ENCODE data around the gene TRAPPC3L. TPM values are rescaled to one million over a fixed set of nuclear protein-coding genes. Genes with fewer than 3 reads are reported as not detected.

Gene TRAPPC3L
- total RNA-seq, 4 donors from 2014 or later, result not detected

DNA sequence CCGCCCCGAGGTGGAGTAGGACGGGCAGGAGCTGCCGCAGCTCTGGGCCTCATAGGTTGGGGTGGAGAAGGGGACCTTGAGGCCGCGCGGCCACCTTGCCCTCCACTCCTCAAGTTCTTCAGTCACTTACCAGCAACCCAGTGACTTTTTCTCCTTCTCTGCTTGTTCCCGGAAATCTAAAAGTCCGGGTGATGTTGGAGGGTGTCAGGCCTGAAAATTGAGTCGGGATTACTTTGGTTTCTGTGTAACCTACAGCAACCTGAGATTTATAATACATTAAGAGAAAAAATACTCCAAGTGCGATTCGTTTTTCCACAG lies 26.2 kb upstream of the TRAPPC3L start:
- no peak for TF ChIP-seq POLR2AphosphoS5 (IDR thresholded peaks at IDR 0.05)
- TF ChIP-seq EP300 (IDR thresholded peaks at IDR 0.05), result no peak
- TF ChIP-seq POLR2A (IDR thresholded peaks at IDR 0.05), result no peak
- TF ChIP-seq, protein P1, sequence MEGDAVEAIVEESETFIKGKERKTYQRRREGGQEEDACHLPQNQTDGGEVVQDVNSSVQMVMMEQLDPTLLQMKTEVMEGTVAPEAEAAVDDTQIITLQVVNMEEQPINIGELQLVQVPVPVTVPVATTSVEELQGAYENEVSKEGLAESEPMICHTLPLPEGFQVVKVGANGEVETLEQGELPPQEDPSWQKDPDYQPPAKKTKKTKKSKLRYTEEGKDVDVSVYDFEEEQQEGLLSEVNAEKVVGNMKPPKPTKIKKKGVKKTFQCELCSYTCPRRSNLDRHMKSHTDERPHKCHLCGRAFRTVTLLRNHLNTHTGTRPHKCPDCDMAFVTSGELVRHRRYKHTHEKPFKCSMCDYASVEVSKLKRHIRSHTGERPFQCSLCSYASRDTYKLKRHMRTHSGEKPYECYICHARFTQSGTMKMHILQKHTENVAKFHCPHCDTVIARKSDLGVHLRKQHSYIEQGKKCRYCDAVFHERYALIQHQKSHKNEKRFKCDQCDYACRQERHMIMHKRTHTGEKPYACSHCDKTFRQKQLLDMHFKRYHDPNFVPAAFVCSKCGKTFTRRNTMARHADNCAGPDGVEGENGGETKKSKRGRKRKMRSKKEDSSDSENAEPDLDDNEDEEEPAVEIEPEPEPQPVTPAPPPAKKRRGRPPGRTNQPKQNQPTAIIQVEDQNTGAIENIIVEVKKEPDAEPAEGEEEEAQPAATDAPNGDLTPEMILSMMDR (IDR thresholded peaks at IDR 0.05), result no peak
- H3K9me3 ChIP-seq, result no peaks in the 10 kb centered on the region
- peak overlapping the region; percentile 94 for H3K27ac ChIP-seq
- H3K27me3 ChIP-seq, result no peaks in the 10 kb centered on the region
- no peak for DNase-seq (ENCODE audit: low spot score in 2 of 2)
- H3K4me1 ChIP-seq, result peaks cover 35% of the 10 kb centered on the region
- H3K4me3 ChIP-seq, result peak overlapping the region; percentile 59
- peaks cover 14% of the 10 kb centered on the region for H3K36me3 ChIP-seq
- WGBS, result 0% methylated on average over 8 of the region's 12 CpGs

DNA sequence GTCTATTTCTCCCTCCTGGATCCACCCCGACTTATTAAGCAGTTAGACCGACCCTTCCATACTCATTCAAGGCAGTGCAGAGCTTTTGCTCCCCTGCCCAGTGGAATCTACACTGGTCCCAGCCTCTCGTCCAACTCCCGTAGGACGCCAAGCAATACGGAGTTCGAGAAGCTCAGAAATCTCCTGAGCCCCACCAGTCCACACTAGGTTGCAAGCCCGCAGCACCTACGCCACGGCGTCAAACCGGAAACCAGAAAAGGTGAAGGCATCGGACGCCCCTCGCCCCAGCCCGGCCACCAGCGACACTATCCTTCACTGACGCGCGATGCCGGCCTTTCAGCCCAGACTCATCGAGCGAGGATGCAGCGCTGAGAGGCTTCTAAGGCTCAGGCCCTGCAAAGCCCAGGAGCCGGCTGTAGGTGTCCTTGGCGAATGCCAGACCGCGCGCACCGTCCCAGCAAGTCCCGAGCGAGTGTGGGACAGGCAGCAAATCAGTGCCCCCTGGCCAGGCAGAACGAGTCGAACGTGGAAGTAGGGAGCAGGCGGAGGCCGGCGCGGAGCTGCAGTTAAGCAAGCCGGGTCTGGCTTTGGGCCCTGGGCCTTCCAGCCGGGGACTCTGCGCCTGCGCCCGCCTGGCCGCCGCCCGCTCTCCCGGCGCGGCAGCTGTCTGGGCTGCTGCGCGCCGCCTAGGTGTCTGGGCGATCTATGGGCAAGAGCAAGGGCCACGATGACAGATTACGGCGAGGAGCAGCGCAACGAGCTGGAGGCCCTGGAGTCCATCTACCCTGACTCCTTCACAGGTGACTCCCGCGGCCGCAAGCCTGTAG lies 25.6 kb upstream of the TRAPPC3L start, which contains the start of gene RWDD1:
TSS of gene RWDD1 (plus strand) at position 649 of the 827 bp plus-strand sequence. CDS start at position 728, 79 bp downstream.
- Histone ChIP-seq H3K27me3 (no peaks in the 10 kb centered on the region), H3K36me3 (peaks cover 14% of the 10 kb centered on the region), H3K9me3 (no peaks in the 10 kb centered on the region), H3K27ac (peak within 1 kb of the TSS; percentile 94), H3K4me1 (peaks cover 35% of the 10 kb centered on the region), H3K4me3 (peak within 1 kb of the TSS; percentile 59)
- TF ChIP-seq POLR2AphosphoS5 (IDR thresholded peaks at IDR 0.05), result peak in 2 of 3 donors; percentile 68 to 97
- peak; percentile 28 to 83 for TF ChIP-seq POLR2A (IDR thresholded peaks at IDR 0.05)
- TF ChIP-seq, protein P1 (IDR thresholded peaks at IDR 0.05), result no peak
- no peak for TF ChIP-seq EP300 (IDR thresholded peaks at IDR 0.05)
- peak; percentile 98 to 99 for DNase-seq (ENCODE audit: low spot score in 2 of 2)
- 0% methylated on average over 22 of the region's 62 CpGs for WGBS

DNA sequence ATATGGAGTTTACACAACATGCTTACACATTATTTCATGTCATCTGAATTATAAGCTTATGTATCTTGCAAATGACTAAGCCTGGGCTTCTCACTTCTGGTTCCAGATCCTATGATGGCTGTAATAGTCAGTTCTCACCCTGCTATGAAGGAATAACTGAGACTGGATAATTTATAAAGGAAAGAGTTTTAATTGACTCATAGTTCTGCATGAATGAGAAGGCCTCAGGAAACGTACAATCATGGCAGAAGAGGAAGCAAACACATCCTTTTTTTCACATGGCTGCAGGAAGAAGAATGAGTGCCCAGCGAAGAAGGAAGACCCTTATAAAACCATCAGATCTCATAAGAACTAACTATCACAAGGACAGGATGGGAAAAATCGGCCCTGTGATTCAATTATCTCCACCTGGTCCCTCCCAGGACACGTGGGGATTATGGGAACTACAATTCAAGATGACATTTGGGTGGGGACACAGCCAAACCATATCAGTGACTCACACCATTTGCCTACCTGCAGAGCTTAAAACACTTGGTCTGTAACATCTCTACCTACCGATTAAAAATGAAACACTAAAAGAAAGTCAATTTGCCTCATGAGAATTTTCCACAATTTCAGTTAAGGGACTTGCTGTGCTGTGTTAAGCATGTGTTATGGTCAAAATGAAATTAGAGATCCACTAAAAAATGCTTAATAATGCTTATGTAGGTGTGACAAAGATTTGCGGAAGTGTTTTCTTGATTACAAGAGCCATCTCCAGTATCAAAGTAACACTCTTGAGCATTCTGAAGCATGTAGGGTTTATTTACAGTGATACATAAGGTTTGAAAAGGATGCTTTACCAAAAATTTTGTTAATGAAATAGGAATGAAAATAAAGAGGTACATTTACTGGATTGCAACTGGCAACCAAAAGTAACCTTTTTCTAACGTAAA lies 23.6 kb upstream of the TRAPPC3L start:
- Histone ChIP-seq H3K27me3 (no peaks in the 10 kb centered on the region), H3K4me1 (peaks cover 42% of the 10 kb centered on the region), H3K4me3 (no peak overlapping the region), H3K9me3 (no peaks in the 10 kb centered on the region), H3K36me3 (peaks cover under 1% of the 10 kb centered on the region), H3K27ac (no peak overlapping the region)
- DNase-seq (ENCODE audit: low spot score in 2 of 2), result no peak
- TF ChIP-seq, protein P1 (IDR thresholded peaks at IDR 0.05), result no peak
- TF ChIP-seq POLR2A (IDR thresholded peaks at IDR 0.05) (no peak), POLR2AphosphoS5 (IDR thresholded peaks at IDR 0.05) (no peak), EP300 (IDR thresholded peaks at IDR 0.05) (no peak)
- 61% methylated on average over 7 of the region's 7 CpGs for WGBS

DNA sequence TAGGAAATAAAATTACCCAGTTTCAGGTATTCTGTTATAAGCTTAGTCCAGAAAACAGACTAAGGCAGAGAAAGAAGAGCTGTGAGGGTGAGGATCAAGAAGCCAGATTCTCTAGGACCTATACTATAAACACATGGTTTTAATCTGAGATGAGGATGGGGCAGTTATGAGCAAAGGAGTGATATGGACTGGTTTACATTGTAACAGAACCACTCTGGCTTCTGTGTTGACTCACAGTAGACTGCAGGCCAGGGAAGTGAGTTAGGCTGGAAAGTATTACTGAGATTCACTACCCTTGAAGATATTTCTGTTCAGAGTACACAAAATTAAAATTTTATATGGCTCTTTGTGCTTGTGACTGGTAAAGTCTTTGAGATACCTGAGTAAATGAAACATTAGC lies 22.6 kb upstream of the TRAPPC3L start:
- Histone ChIP-seq H3K4me3 (no peak overlapping the region), H3K36me3 (no peaks in the 10 kb centered on the region), H3K27ac (no peak overlapping the region), H3K9me3 (no peaks in the 10 kb centered on the region), H3K4me1 (peaks cover 32% of the 10 kb centered on the region), H3K27me3 (no peaks in the 10 kb centered on the region)
- no peak for DNase-seq (ENCODE audit: low spot score in 2 of 2)
- TF ChIP-seq POLR2A (IDR thresholded peaks at IDR 0.05), result no peak
- no peak for TF ChIP-seq EP300 (IDR thresholded peaks at IDR 0.05)
- TF ChIP-seq POLR2AphosphoS5 (IDR thresholded peaks at IDR 0.05), result no peak
- TF ChIP-seq, protein P1 (IDR thresholded peaks at IDR 0.05), result no peak
